NCI-H1417 treated with DMSO at 0.1 percent for 48 hours (cell line): ENCODE measurements around the gene BACE2.

Experiments used
- DNase-seq: peaks from one replicate; lab custom pipeline; 2025; lab: John Stamatoyannopoulos, UW

The BACE2 gene

DNA sequence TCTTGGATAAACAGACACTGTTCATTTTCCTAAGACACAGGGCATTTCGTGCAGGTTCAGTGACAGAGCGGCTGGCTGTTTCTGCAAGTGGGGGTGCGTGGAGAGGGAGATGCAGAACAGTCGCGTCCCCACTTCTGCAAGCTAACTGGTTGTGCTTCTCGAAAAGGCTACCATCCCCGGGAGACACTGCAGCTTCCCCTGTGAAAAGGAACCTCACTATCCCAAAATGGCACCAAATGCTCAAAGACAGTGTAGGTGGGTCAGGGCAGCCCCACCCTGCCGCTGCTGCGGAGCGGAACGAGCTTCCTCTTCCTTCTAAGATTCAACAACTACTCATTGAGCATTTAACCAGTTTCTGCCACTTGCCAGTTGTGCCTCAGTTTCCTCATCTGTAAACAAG lies 19.2 kb upstream of the BACE2 start:
- no peak for DNase-seq

DNA sequence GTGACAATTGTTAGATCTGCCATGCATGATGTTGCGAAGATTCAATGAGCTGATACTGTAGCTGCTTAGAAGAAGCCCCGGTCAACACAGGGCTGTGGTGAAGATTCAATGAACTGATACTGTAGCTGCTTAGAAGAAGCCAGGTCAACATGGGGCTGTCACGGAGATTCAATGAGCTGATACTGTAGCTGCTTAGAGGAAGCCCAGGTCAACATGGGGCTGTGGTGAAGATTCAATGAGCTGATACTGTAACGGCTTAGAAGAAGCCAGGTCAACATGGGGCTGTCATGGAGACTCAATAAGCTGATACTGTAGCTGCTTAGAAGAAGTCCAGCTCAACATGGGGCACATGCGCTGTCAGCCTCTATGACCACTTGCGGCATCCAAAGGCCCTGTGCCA lies 18.8 kb upstream of the BACE2 start:
- DNase-seq = no peak

DNA sequence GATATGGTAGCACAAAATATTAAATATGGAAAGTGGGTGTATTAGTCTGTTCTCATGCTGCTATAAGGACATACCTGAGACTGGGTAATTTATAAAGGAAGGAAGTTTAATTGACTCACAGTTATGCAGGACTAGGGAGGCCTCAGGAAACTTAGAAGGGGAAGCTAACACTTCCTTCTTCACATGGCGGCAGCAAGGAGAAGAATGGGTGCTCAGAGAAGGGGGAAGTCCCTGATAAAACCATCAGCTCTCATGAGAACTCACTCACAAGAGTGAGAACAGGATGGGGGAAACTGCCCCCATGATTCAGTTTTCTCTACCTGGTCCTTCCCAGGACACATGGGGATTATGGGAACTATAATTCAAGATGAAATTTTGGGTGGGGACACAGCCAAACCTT lies 15.8 kb upstream of the BACE2 start:
- no peak for DNase-seq

DNA sequence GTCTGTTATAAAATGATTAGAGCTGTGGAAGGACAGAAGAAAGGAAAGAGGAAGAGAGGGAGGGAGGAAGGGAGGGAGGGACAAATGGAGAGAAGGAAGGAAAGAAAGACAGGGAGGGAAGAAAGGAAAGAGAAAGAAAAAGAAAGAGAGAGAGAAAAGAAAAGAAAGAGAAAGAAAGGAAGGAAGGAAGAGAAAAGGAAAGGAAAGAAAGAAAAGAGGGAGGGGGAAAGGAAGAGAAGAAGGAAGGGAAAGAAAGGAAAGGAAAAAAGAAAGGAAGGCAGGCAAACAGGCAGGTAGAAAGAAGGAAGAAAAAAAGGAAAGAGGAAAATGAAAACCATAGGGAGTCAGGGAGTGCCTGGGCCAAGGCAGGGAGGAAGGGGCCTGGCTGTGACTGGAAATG lies 14.5 kb upstream of the BACE2 start:
- DNase-seq = no peak

- no peak for DNase-seq
Measured at GRCh38 chr21:41156142-41156541, 11.8 kb upstream of the BACE2 start.

GRCh38 chr21:41158026-41158425 lies 9.9 kb upstream of the BACE2 start:
- DNase-seq = no peak

GRCh38 chr21:41160036-41160435 lies 7.9 kb upstream of the BACE2 start:
- no peak for DNase-seq

- DNase-seq = no peak
Measured at GRCh38 chr21:41161428-41161827, 6.5 kb upstream of the BACE2 start.

GRCh38 chr21:41162096-41162495 lies 5.9 kb upstream of the BACE2 start:
- DNase-seq = no peak

DNA sequence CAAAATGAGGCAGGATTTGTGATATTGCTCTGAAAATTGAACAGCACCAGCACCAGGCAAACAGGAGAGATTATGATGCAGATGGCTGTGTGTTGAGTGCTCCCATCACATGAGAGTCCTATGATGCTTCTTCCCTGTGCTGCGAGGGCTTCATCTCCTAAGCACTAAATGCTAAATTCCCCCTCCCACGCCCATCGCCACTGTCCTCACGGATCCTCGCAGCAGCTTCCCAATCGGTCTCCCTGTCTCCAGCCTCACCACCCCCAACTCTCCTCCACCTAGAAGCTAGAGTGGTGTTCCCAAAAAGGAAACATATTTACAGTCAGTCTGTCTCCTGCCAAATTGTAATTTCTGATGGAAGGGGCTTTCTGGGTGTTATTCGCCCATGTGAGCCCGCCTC lies 4.9 kb upstream of the BACE2 start:
- DNase-seq = no peak

DNA sequence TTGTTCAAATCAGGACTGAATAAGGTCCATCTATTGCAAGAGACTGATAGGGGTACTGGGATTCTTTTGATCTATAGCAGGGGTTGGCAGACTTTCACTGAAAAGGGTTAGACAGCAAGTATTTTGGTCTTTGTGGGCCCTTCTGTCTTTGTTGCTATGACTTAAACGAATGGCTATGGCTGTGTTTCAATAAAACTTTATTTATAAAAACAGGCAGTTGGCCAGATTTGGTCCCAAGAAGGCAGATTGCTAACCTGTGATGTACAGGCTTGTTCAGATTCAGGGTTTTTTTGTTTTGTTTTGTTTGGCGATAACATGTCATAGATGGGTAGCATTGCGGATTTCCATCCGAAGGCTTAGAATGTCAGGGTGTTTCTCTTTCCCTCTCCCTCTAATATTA lies 3.9 kb upstream of the BACE2 start:
- DNase-seq = no peak

GRCh38 chr21:41164981-41165655 lies 2.8 kb upstream of the BACE2 start:
- no peak for DNase-seq

GRCh38 chr21:41166884-41167283 lies 1.1 kb upstream of the BACE2 start:
- no peak for DNase-seq

- DNase-seq = no peak
Measured at GRCh38 chr21:41168391-41169257, 664 bp downstream of the BACE2 start.

DNA sequence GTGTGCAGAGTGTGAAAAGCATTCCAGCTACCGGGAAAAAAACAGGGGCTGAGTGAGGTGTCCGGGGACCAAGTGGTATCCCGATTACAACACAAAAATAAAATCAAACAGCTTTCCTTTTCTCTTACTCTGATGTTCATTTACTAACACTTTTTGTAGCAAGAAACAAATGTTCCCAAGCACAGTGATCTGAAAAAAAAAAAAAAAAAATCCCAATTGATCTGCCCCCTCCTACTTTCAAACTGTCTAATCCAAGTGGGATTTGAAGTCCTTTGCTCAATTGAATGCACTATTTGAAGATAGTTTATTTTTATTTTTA lies 1.3 kb downstream of the BACE2 start:
- no peak for DNase-seq

GRCh38 chr21:41169701-41170100 lies 1.7 kb downstream of the BACE2 start:
- DNase-seq = no peak

- no peak for DNase-seq
Measured at GRCh38 chr21:41170442-41170841, 2.5 kb downstream of the BACE2 start.

DNA sequence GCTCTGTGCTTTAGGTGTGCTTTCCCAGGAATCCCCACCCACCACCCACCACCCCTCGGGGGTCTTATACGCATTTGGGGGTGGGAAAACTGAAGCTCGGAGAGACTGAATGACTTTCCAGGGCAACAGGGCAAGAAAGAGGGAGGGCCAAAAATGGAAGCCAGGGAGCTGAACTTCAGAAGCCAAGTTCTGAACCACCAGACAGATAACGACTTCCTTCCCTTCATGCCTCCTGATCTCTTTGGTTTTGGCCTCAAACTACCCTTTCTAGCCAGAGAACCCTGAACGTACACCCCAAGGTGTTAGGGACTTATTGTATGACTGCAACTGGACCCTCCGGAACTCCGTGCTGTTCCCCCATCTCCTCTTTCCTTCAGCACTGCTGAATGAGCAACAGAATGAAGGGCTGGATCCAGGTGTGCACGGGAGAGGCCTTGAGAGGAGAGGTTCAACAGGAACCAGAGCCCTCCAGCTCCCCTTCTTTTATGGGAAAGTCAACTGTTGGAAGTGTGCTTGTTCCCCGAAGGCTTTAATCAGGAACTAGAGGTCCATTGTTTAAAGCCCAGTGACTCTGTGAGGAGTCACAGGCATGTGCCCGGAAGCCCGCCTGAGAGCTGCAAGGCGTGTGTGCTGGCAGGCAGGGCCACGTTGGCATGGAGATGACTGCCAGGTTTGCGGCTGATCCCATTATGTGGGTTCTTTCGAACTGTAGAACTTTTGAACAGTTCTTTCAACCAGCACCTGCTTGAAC lies 3.1 kb downstream of the BACE2 start:
- no peak for DNase-seq

GRCh38 chr21:41175080-41175479 lies 7.1 kb downstream of the BACE2 start:
- DNase-seq = no peak

GRCh38 chr21:41176846-41177245 lies 8.9 kb downstream of the BACE2 start:
- no peak for DNase-seq

DNA sequence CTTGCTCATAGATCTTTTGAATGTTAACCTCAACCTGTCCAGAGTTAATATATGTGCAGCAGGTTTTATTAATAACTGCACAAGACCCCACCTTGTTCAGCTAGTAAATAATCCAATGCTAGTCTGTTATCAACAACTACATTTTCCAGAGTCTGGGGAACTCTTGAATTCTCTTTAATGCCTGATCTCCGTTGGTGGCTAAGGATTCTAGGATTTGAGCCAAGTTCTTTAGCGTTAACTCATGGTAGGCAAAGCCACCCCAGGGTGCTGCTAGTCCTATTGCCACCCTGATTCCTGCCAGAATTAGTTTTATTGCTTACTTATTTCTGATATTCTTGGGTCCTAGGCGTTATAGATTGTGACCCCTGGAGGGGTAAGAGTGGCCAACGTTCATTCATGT lies 12.8 kb downstream of the BACE2 start:
- DNase-seq = no peak

- no peak for DNase-seq
Measured at GRCh38 chr21:41182547-41182946, 14.6 kb downstream of the BACE2 start.

DNA sequence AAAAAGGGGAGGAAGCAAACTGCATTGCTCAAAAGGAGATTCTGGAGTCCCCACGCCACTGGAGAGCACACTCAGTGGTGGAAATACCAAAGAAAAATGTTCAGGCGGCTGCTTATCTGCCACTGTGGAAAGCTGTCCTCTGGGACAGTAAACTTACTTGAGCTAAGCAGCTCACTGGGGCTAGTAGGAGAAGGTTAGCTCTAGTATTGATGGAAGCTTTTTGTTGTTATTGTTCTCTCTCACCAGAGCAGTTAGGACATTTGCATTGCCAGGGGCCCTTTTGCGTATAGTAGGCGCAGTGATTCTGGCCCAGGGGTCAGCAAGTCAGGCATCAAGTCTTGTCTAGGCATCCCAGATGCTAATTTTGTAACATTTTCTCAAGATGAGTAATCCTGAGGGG lies 15.6 kb downstream of the BACE2 start:
- no peak for DNase-seq
